H9 (cell line): ENCODE results near the gene CPNE7. TPM values are rescaled to one million over a fixed set of nuclear protein-coding genes. Genes with fewer than 3 reads are reported as not detected.

Experiments
- DNase-seq: peaks from one replicate; pipeline ENCODE4 v3.0.0-alpha.2; 2017
- H2AFZ ChIP-seq: one replicate; pipeline ENCODE4 v1.6.1; 2013; ENCODE audit warnings: mild to moderate bottlenecking, low read length, control low read depth, moderate library complexity
- H2AK5ac ChIP-seq: 2 replicates; pipeline ENCODE4 v1.6.1; 2013; ENCODE audit warnings: low read length, control low read depth, mixed read lengths; ENCODE audit not compliant: insufficient read length
- H2BK120ac ChIP-seq: one replicate; pipeline ENCODE4 v1.6.1; 2013; ENCODE audit warnings: low read depth, mild to moderate bottlenecking, low read length, control low read depth, inconsistent platforms; ENCODE audit not compliant: poor library complexity, severe bottlenecking
- H2BK12ac ChIP-seq: 2 replicates; pipeline ENCODE4 v1.6.1; 2013; ENCODE audit warnings: low read length, control low read depth, mixed read lengths, low read depth; ENCODE audit not compliant: insufficient read length
- H2BK15ac ChIP-seq: 2 replicates; pipeline ENCODE4 v1.6.1; 2013; ENCODE audit warnings: low read depth, low read length, control low read depth
- H2BK20ac ChIP-seq: one replicate; pipeline ENCODE4 v1.6.1; 2013; ENCODE audit warnings: low read depth, mild to moderate bottlenecking, low read length, control low read depth, inconsistent platforms; ENCODE audit not compliant: poor library complexity, severe bottlenecking
- H2BK5ac ChIP-seq: 2 replicates; pipeline ENCODE4 v1.6.1; 2013; ENCODE audit warnings: low read length, control low read depth, mixed read lengths; ENCODE audit not compliant: insufficient read length
- H3K14ac ChIP-seq: 2 replicates; pipeline ENCODE4 v1.6.1; 2013; ENCODE audit warnings: low read length, control low read depth; ENCODE audit not compliant: insufficient read depth
- H3K18ac ChIP-seq: 2 replicates; pipeline ENCODE4 v1.6.1; 2013; ENCODE audit warnings: low read depth, mild to moderate bottlenecking, mixed read lengths, low read length, control low read depth; ENCODE audit not compliant: insufficient read length
- H3K23ac ChIP-seq: 2 replicates; pipeline ENCODE4 v1.6.1; 2013; ENCODE audit warnings: low read length, control low read depth, mixed read lengths, low read depth; ENCODE audit not compliant: insufficient read length
- H3K23me2 ChIP-seq: 2 replicates; pipeline ENCODE4 v1.6.1; 2013; ENCODE audit warnings: low read depth, mild to moderate bottlenecking, mixed read lengths, low read length, control low read depth; ENCODE audit not compliant: insufficient read length, poor library complexity, severe bottlenecking
- H3K27ac ChIP-seq: 2 replicates; pipeline ENCODE4 v1.5.1; 2013; ENCODE audit warnings: low read length, control low read depth, mixed read lengths, low read depth; ENCODE audit not compliant: insufficient read length
- H3K27me3 ChIP-seq: 2 replicates; pipeline ENCODE4 v1.6.1; 2013; ENCODE audit warnings: low read length, control low read depth, inconsistent platforms; ENCODE audit not compliant: insufficient read depth
- H3K4ac ChIP-seq: 2 replicates; pipeline ENCODE4 v1.6.1; 2013; ENCODE audit warnings: low read depth, mild to moderate bottlenecking, control low read depth, inconsistent platforms, low read length, moderate library complexity
- H3K4me1 ChIP-seq: 2 replicates; pipeline ENCODE4 v1.6.1; 2013; ENCODE audit warnings: low read length, control low read depth, inconsistent platforms; ENCODE audit not compliant: insufficient read depth
- H3K4me2 ChIP-seq: 2 replicates; pipeline ENCODE4 v1.6.1; 2013; ENCODE audit warnings: low read length, control low read depth, mixed read lengths; ENCODE audit not compliant: insufficient read length, insufficient read depth
- H3K56ac ChIP-seq: 2 replicates; pipeline ENCODE4 v1.6.1; 2013; ENCODE audit warnings: low read depth, mild to moderate bottlenecking, mixed read lengths, low read length, control low read depth; ENCODE audit not compliant: insufficient read length
- H3K79me1 ChIP-seq: 2 replicates; pipeline ENCODE4 v1.6.1; 2013; ENCODE audit warnings: low read depth, mild to moderate bottlenecking, moderate library complexity, low read length, control low read depth, inconsistent platforms; ENCODE audit not compliant: insufficient read depth, poor library complexity, severe bottlenecking
- H3K79me2 ChIP-seq: 2 replicates; pipeline ENCODE4 v1.6.1; 2013; ENCODE audit warnings: low read length, control low read depth, inconsistent platforms; ENCODE audit not compliant: insufficient read depth
- H3K9ac ChIP-seq: 2 replicates; pipeline ENCODE4 v1.6.1; 2013; ENCODE audit warnings: low read length, control low read depth, mixed read lengths; ENCODE audit not compliant: insufficient read length; ENCODE audit errors: extremely low read depth
- H3K9me3 ChIP-seq: one replicate; pipeline ENCODE4 v1.6.1; 2013; ENCODE audit warnings: low read depth, low read length, inconsistent platforms; ENCODE audit not compliant: control insufficient read depth
- H3T11ph ChIP-seq: one replicate; pipeline ENCODE4 v1.6.1; 2013; ENCODE audit warnings: mild to moderate bottlenecking, low read length, control low read depth, inconsistent platforms
- H4K20me1 ChIP-seq: one replicate; pipeline ENCODE4 v1.6.1; 2013; ENCODE audit not compliant: control insufficient read depth, insufficient read length, insufficient read depth
- H4K5ac ChIP-seq: 2 replicates; pipeline ENCODE4 v1.6.1; 2013; ENCODE audit warnings: low read depth, mild to moderate bottlenecking, mixed read lengths, low read length, control low read depth; ENCODE audit not compliant: insufficient read length
- H4K8ac ChIP-seq: replicated peaks from 2 replicates; pipeline ENCODE4 v1.6.1; 2013; ENCODE audit warnings: low read length, control low read depth, mixed read lengths, low read depth; ENCODE audit not compliant: insufficient read length
- H4K91ac ChIP-seq: 2 replicates; pipeline ENCODE4 v1.6.1; 2013; ENCODE audit warnings: low read depth, mild to moderate bottlenecking, moderate library complexity, mixed read lengths, low read length, control low read depth; ENCODE audit not compliant: insufficient read length
- H3K27ac Mint-ChIP-seq, 3 experiments: 2 replicates in 2 of 3; 3 replicates in 1 of 3; pipeline ENCODE4 v1.8.0; 2020 to 2021; ENCODE audit warnings: mixed read lengths in 3 of 3, mild to moderate bottlenecking in 1 of 3, moderate library complexity in 1 of 3
- H3K27me3 Mint-ChIP-seq: 2 replicates; pipeline ENCODE4 v1.8.0; 2021; ENCODE audit warnings: low read depth, mild to moderate bottlenecking, moderate library complexity, mixed read lengths
- H3K36me3 Mint-ChIP-seq, 3 experiments: 2 replicates in 2 of 3; 3 replicates in 1 of 3; pipeline ENCODE4 v1.8.0; 2020 to 2021; ENCODE audit warnings: low read depth in 3 of 3, mixed read lengths in 3 of 3; ENCODE audit not compliant: insufficient read depth in 1 of 3
- H3K4me1 Mint-ChIP-seq, 2 experiments: 2 replicates each; pipeline ENCODE4 v1.8.0; 2020; ENCODE audit warnings: mixed read lengths in 2 of 2
- H3K4me3 Mint-ChIP-seq, 2 experiments: 2 replicates in 1 of 2; 3 replicates in 1 of 2; pipeline ENCODE4 v1.8.0; 2020 to 2021; ENCODE audit warnings: mild to moderate bottlenecking in 2 of 2, mixed read lengths in 2 of 2, moderate library complexity in 1 of 2
- H3K9me3 Mint-ChIP-seq, 2 experiments: 2 replicates in 1 of 2; 3 replicates in 1 of 2; pipeline ENCODE4 v1.8.0; 2020; ENCODE audit warnings: mild to moderate bottlenecking in 2 of 2, mixed read lengths in 2 of 2, moderate library complexity in 1 of 2
- CTCF ChIP-seq: fragments of 200-600 bp; sonication (generic); conservative IDR thresholded peaks from 3 replicates; pipeline ENCODE4 v1.8.0; 2021; ENCODE audit warnings: antibody characterized with exemption, mild to moderate bottlenecking
- WGBS: extraction: QIAGEN DNeasy Blood & Tissue Kit; methylation state at CpG from one replicate; pipeline ENCODE4 v1.1.7; 2013; ENCODE audit warnings: missing lambda C conversion rate, low lambda C conversion rate, mixed read lengths; ENCODE audit not compliant: insufficient read length; ENCODE audit errors: extremely low coverage; 5-methylcytosine and 5-hydroxymethylcytosine counted together
- total RNA-seq: library from RNA; stranded (reverse); gene quantifications from 2 replicates; pipeline ENCODE4 v1.2.1, GENCODE V29; 2021

CPNE7 gene
- total RNA-seq, 1 experiment from 2014 or later: 23.4 TPM

- Histone ChIP-seq H3K4ac (no peak overlapping the region), H3K27me3 (no peaks in the 10 kb centered on the region), H3K4me2 (no peak overlapping the region), H2AK5ac (no peak overlapping the region), H3K9me3 (no peaks in the 10 kb centered on the region), H4K20me1 (no peaks in the 10 kb centered on the region), H3T11ph (no peak overlapping the region), H2BK5ac (no peak overlapping the region), H3K56ac (no peak overlapping the region), H3K23ac (no peak overlapping the region), H4K5ac (no peak overlapping the region), H4K8ac (no peak overlapping the region), H3K4me1 (no peaks in the 10 kb centered on the region), H3K79me2 (no peaks in the 10 kb centered on the region), H3K9ac (no peak overlapping the region), H2BK15ac (no peak overlapping the region), H4K91ac (no peak overlapping the region), H3K27ac (no peak overlapping the region), H2BK20ac (no peak overlapping the region), H3K23me2 (no peaks in the 10 kb centered on the region), H3K18ac (no peak overlapping the region), H3K79me1 (no peaks in the 10 kb centered on the region), H2BK120ac (no peak overlapping the region), H2BK12ac (no peak overlapping the region), H3K14ac (no peak overlapping the region), H2AFZ (no peak overlapping the region)
- Mint-ChIP-seq H3K9me3 (no peaks in the 10 kb centered on the region; a peak in 1 of 5 replicates), H3K36me3 (peaks cover 18 to 88% (median 86%) of the 10 kb centered on the region in 3 experiments; a peak in 6 of 7 replicates), H3K4me3 (no peak overlapping the region; a peak in 1 of 5 replicates), H3K27me3 (no peaks in the 10 kb centered on the region), H3K27ac (no peak overlapping the region), H3K4me1 (no peaks in the 10 kb centered on the region)
- no peak for TF ChIP-seq CTCF
- no CpG with 5 or more reads among the region's 10 CpGs for WGBS
- DNase-seq: no peak
Observed at GRCh38 chr16:89549007-89549700, 26.4 kb upstream of the CPNE7 start.
